GM18867 (cell line): ENCODE results near the gene COL1A2.

Experiments used
- ATAC-seq: cut with Tn5 transposase; IDR thresholded peaks from one replicate; pipeline ENCODE4 v1.9.1; 2021; ENCODE audit warnings: mild to moderate bottlenecking, moderate library complexity; ENCODE audit not compliant: unreplicated experiment

The COL1A2 gene

GRCh38 chr7:94432281-94432670, 37.6 kb downstream of the COL1A2 start:
- no peak for ATAC-seq

- ATAC-seq, result no peak
Observed at GRCh38 chr7:94432817-94433216, 38.1 kb downstream of the COL1A2 start.

GRCh38 chr7:94433224-94433623, 38.5 kb downstream of the COL1A2 start:
- no peak for ATAC-seq

GRCh38 chr7:94434042-94434441, 39.3 kb downstream of the COL1A2 start:
- ATAC-seq, result no peak

- peak; percentile 100 for ATAC-seq
Observed at GRCh38 chr7:94436018-94436604, 41.4 kb downstream of the COL1A2 start.

- no peak for ATAC-seq
Observed at GRCh38 chr7:94436700-94437099, 42.0 kb downstream of the COL1A2 start.

- no peak for ATAC-seq
Observed at GRCh38 chr7:94439893-94440381, 45.2 kb downstream of the COL1A2 start.

- no peak for ATAC-seq
Observed at GRCh38 chr7:94440451-94441039, 45.9 kb downstream of the COL1A2 start.

GRCh38 chr7:94441138-94441537, 46.4 kb downstream of the COL1A2 start:
- no peak for ATAC-seq

- no peak for ATAC-seq
Observed at GRCh38 chr7:94442639-94443038, 47.9 kb downstream of the COL1A2 start.

- no peak for ATAC-seq
Observed at GRCh38 chr7:94444813-94445212, 50.1 kb downstream of the COL1A2 start.

- no peak for ATAC-seq
Observed at GRCh38 chr7:94445696-94446194, 51.0 kb downstream of the COL1A2 start.

- no peak for ATAC-seq
Observed at GRCh38 chr7:94446308-94446707, 51.6 kb downstream of the COL1A2 start.

- peak; percentile 86 for ATAC-seq
Observed at GRCh38 chr7:94449151-94449725, 54.5 kb downstream of the COL1A2 start.

- no peak for ATAC-seq
Observed at GRCh38 chr7:94450044-94450697, 55.5 kb downstream of the COL1A2 start.

- no peak for ATAC-seq
Observed at GRCh38 chr7:94451187-94451586, 56.5 kb downstream of the COL1A2 start.

GRCh38 chr7:94452239-94452638, 57.5 kb downstream of the COL1A2 start:
- no peak for ATAC-seq

GRCh38 chr7:94453898-94454297, 59.2 kb downstream of the COL1A2 start:
- ATAC-seq, result no peak

- ATAC-seq, result no peak
Observed at GRCh38 chr7:94458041-94458440, 63.3 kb downstream of the COL1A2 start.

GRCh38 chr7:94466516-94466915, 71.8 kb downstream of the COL1A2 start:
- ATAC-seq, result no peak

GRCh38 chr7:94471604-94472003, 76.9 kb downstream of the COL1A2 start:
- ATAC-seq, result no peak

- ATAC-seq, result peak; percentile 56
Observed at GRCh38 chr7:94472608-94473007, 77.9 kb downstream of the COL1A2 start.
